Hematopoietic multipotent progenitor cell treated with erythropoietin and hydrocortisone succinate and interleukin-3 and kit ligand, for 17 days (in vitro differentiated cells): ENCODE measurements around the gene ZNF212.
"Not testable (repeated sequence)": the region's sequence is repeated elsewhere in the genome, so short reads cannot be mapped to it uniquely, and the experiment has no call there.

Experiments used
- DNase-seq: peaks from one replicate; pipeline ENCODE4 v3.0.0-alpha.2; 2015; ENCODE audit warnings: low spot score

ZNF212 gene

DNA sequence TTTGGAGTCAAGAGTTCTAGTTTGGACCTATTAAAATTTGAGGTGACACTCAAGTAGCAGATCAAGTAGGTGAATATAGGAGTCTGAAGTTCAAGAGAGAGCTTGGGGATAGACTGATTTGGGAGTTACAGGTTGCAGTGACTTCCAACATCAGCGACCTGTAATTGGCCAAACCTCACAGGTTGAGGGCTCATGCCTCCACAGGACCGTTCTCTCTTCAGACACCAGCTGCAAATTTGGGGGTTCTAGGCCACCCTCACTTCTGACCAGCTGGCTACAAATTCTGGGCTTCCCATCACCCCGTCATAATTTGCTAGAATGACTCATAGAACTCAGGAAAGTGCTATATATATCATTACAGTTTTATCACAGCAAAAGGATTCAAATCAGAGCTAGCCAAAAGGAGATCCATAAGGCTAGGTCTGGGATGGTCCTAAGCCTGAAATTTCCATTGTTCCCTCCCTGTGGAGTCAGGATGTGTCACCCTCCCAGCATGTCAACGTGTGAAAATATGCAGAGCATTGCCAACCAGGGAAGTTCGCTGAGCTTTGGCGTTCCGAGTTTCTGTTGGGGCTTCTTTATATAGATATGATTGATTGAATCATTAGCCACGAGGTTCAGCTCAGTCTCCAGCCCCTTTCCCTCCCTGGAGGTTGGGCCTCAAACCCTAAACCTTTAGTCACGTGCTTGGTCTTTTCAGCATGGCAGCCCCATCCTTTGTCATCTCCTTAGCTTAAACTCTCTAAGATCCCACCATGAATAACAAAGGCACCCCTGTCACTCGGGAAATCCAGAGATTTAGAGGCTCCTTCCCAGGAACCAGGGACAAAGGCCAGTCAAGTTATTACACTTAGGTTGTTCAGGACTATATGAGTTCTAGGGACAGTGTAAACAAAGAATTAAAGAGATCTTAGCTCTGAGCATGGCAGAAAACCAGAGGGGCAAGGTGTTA lies 20.7 kb upstream of the ZNF212 start:
- DNase-seq: no peak

DNA sequence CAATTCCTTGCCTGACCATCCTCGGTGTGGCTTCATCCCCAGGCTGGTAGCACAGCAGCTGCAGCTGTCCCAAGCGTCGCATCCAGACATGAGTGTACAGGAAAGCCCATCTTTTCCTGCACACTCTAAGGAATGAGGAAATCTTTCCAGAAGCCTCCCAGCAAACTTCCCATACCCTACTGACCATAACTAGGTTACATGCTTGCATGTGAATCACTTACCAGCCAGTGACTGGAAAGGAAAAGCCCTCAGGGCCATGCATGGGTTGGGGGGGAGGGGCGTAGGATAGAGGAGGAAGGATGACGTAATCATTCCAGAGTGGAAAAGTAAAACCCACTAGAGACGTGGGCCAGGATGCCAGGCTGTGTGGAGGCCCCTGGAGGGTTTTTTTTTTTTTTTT lies 18.9 kb upstream of the ZNF212 start:
- no peak for DNase-seq

DNA sequence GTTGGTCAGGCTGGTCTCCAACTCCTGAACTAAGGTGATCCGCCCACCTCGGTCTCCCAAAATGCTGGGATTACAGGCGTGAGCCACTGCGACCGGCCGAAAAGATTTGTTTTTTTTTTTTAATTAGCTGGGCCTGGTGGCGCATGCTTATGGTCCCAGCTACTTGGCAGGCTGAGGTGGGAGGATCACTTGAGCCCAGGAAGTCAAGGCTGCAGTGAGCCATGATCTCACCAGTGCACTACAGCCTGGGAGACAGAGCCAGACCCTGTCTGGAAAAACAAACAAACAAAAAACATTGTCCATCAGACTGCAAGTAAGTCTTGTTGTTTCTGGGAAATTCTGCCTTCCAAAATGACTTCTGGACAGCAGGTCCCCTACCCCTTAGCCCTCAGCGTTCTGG lies 16.3 kb upstream of the ZNF212 start:
- DNase-seq: no peak

DNA sequence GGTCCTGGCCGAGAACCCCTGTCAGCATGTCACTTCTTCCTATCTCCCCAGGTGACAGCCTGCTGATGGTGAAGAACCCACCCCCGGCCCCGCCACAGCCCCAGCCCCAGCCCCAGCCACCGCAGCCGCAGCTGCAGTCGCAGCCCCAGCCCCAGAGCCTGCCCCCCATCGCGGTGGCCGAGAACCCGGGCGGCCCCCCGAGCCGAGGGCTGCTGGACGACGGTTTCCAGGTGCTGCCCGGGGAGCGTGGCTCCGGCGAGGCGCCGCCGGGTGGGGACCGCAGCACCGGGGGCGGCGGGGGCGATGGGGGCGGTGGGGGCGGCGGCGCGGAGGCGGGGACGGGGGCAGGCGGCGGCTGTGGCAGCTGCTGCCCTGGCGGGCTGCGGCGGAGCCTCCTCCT lies 15.7 kb upstream of the ZNF212 start:
- no peak for DNase-seq

DNA sequence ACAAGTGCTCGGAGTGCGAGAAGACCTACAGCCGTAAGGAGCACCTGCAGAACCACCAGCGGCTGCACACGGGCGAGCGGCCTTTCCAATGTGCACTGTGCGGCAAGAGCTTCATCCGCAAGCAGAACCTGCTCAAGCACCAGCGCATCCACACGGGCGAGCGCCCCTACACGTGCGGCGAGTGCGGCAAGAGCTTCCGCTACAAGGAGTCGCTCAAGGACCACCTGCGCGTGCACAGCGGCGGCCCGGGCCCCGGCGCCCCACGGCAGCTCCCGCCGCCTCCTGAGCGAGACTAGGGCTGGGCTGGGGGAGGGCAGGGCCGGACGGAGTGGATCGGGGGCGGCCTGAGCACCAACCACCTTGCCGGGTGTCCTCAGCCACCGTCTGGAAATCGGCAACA lies 15.1 kb upstream of the ZNF212 start:
- DNase-seq: no peak

DNA sequence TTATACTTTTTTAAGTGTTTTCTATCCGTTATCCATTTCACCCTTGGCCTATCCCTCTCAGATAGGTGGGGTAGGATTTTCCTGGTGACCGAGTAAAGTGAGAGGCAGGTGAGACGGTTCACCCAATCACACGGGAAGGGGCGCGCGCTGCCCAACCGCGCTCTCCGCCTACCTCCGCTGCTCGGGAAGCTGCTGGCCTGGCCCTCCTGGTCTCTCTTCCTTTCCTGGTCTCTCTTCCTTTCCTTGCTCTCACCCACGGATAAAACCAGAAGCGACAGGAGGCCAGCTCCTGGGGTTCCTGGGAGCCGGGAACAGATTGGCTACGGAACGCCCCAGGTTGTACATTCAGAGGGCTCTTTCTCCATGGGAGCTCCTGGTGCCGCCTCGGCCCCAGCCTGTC lies 14.3 kb upstream of the ZNF212 start:
- no peak for DNase-seq

DNA sequence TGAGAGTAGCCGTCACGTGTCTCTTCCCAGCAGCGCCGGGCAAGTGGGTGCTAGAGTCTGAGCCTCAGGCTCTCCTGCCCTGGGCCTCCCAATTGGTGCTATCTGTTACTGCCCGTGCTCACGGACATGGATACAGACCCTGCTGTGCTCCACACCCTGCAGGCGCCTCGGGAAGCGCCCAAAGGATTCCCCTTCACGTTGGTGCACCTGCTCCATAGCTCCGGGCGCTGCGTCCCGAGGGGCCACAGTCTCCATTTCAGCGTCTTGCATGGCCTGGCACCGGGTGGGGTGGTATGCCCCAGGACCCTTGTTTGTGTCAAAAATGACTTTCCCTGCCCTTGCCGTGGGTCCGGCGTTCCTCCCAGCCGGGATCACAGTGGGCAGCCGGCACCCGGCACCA lies 13.8 kb upstream of the ZNF212 start:
- no peak for DNase-seq

DNA sequence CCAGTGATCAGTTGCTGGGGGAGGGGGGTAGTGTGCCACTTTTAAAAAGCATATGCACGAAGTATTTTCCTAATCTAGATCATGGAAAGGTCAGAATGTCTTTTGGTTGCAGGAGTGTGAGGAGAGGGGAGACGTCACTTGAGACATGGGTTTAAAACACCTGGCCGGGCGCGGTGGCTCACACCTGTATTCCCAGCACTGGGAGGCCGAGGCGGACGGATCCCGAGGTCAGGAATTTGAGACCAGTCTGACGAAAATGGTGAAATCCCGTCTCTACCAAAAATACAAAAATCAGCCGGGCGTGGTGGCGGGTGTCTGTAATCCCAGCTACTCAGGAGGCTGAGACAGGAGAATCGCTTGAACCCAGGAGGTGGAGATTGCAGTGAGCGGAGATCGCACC lies 13.1 kb upstream of the ZNF212 start:
- not testable (repeated sequence) for DNase-seq

DNA sequence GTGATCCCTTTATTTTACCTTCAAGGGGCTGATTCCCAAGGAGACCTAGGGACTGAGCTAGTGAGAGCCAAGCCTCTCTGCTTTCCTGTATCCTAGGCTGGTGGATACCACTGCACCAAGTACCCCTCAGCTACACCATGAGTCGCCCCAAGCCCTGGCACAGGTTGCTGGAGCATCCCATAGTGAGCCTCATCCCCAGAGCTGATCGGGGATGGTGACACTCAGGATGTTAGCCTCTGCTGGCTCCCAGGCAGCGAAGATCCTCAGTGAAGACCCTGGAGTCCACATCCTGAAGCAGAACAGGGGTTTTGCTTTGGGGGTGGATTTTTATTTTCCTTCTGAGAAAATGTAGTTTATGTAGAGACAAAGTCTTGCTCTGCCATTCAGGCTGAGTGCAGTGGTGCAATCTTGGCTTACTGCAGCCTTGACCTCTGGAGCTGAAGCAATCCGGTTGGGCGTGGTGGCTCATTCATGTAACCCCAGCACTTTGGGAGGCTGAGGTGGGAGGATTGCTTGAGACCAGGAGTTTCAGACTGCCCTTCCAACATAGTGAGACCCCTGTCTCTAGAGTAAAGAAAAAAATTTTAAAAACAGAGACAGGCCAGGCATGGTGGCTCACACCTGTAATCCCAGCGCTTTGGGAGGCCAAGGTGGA lies 12.5 kb upstream of the ZNF212 start:
- no peak for DNase-seq

DNA sequence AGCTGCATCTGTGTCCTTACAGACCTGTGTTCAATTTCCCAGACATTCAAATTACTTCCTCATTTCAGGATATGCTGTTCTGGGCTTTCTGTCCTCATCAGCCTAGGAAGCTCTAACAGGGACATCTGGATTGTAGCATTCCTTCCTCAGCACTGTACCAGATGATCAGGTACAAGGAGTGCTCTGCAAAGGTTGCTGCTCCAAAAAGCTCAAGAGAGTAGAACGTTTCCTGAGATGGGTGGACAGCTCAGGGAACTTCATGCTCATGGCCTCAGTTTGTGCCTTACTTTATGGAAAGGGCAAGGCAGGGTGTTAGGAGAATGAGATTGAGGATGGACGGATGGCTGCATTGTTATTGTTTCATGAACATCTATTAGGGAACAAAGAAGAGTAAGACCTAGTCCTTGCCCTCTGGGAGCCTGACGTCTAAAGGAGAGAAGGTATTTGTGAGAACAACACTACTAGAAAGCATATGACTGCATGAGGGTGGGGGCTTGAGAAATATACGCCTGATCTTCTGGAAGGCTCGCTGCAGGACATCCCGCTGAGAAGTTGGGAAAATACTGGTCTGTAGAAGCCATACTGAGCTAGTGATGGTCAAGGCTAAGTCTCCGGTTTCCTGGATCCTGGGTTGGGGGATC lies 10.5 kb upstream of the ZNF212 start:
- no peak for DNase-seq

DNA sequence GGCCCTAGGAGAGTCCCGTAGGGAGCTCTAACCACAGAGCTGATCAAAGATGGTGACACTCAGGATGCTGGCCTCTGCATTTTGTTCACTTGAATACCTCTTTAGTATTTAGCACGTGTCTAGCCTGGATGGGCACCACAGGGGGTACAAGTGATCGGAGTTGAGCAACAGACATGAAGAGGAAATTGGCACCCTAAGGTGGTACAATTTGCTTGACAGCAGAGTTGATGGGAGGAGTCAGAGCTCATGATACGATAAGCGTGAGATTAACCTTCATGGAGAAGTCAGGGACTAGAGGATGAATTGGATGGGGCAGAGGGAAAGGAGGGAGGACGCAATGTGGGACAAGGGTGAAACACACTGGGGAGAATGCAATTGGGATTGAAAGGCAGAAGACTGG lies 9.9 kb upstream of the ZNF212 start:
- no peak for DNase-seq

DNA sequence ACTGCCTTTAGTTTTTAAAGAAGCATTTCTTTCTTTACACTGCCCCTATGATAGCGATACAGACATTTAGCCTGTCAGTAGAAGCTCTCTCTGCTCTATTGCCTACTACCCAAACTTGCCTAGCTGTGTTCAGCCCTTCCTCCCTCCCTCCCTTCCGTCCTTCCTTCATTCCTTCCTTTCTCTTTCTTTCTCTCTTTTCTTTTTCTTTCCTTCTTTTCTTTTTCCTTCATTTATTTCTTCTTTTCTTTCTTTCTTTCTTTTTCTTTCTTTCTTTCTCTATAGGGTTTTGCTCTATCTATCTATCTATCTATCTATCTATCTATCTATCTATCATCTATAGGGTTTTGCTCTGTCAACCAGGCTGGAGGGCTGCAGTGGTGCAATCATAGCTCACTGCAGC lies 7.1 kb upstream of the ZNF212 start:
- DNase-seq: no peak

DNA sequence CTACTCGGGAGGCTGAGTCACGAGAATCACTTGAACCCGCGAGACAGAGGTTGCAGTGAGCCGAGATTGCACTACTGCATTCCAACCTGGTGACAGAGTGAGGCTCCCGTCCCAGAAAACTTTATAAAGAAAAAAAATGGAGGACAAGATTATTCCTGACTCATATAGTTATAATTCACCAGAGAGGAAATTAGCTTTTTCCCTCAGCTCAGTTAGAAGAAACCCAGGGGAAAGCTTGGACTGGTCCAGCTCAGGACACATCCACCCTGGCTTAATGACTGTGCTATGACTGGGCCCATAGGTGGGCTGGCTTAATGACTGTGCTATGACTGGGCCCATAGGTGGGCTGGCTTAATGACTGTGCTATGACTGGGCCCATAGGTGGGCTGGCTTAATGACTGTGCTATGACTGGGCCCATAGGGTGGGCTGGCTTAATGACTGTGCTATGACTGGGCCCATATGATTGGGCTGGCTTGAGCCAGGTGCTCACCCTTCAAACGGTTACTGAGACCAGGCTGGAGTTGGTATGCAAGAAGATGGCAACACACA lies 5.7 kb upstream of the ZNF212 start:
- not testable (repeated sequence) for DNase-seq

DNA sequence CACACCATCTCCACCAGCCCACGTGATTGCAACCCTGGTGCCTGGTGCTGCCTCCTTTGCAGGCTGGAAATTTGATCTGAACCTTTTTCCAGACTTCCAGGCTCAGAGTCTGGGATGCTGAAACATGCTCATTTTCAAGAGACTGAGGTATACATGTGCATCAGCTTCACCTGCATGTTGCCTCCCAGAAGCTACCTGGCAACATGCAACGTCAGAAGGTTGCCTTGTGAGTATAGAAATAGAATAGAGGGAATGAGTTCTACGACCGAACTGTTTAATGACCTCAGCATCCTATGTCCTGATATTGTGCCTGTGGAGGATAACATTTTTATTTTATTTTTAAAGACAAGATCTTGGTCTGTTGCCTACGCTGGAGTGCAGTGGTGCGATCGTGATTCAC lies 1.9 kb upstream of the ZNF212 start:
- DNase-seq: no peak

DNA sequence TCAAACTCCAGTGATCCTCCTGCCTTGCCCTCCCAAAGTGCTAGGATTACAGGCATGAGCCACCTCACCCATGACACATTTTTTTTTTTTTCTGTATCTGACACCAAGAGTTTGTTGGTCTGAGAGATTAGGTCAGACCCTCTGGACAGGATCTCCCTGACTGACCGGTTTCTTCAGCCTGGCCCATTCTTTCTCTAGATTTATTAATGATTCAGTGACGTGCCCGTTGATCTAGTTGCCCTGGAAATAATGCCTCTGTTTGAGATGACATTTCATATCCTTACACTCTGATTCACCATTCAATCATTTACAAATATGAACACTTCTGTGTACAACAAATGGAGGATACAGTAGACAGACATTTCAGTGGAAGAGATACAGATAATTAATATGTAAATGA lies 1.4 kb upstream of the ZNF212 start:
- DNase-seq: no peak

DNA sequence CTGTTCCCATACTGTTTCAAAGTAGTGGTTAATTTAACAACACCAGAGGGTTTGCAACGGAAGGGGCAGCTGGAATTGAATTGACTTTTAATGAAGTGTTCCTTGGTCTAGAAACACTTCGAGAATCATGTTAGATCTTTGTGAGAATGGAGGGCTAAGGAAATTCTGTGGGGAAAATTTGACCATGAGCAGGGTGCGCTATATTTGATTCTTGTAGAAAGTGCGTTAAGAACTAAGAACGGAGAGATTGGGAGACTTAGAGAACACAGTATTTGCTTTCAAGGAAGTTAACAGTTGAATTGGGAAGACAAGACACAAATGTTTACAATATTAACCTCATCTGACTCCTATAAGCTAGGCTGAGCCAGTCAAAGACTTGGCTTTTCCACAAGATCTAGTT lies 1.2 kb downstream of the ZNF212 start:
- DNase-seq: no peak

DNA sequence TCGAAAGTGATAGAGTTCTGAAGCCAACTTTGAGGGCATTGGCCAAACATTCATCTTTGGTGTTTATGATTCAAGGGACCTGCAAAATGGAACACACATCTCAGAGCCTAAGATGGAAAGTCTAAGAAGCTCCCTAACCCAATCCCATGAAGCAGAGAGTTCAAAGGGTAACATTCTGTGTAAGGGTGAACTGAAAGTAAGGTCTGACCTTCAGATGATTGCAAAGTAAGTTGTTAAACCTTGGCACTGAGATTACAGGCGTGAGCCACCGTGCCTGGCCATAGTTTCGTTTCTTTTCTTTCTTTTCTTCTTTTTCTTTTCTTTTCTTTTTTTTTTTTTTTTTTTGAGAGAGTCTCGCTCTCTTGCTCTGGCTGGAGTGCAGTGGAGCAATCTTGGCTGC lies 2.2 kb downstream of the ZNF212 start:
- no peak for DNase-seq

DNA sequence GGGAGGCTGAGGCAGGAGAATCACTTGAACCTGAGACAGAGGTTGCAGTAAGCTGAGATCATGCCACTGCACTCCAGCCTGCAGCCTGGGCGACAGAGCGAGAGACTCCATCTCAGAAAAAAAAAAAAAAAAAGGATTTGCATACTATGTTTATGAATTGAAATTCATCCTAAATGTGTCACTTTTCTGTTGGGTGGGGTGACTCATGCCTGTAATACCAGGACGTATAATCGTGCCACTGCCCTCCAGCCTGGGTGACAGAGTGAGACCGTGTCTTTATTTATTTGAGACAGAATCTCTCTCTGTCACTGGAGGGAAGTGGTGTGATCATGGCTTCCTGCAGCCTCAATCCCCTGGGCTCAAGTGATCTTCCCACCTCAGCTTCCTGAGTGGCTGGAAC lies 5.8 kb downstream of the ZNF212 start:
- no peak for DNase-seq

DNA sequence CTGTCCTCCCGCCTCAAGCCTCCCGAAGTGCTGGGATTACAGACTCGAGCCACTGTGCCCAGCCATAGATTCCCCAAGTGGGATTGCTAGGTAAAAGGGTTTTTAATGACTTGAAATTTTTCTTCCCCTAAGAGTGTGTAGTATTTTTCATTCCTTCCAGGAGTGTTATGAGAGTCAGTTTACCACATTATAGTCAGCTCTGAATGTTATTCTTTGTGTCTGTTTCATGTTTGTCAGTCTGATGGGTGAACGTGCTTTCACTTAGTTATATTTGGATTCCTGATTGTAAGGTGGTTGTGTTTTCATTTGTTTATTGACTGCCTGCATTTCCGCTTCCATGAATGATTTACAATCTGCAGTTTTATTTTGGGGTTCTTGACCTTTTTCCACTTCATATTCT lies 6.3 kb downstream of the ZNF212 start:
- no peak for DNase-seq

DNA sequence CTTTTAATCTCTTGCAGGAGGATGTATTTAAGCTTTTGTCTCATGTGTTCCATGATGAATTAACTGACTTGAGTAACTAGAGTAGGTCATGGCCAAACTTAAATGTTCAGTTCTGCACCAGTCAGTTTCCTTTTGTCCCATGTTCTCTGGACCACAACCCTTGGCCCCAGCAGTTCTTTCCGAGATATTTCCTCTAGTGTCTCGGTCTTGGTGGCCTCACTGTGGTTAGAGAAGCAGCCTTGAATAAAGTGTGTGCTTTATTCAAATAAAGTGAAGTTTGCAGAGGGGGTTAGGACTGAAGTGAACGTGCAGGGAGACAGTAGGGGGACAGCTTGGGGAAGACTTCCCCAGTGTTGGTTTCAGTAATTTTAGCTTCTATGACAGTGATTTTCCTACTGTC lies 9.3 kb downstream of the ZNF212 start:
- no peak for DNase-seq

DNA sequence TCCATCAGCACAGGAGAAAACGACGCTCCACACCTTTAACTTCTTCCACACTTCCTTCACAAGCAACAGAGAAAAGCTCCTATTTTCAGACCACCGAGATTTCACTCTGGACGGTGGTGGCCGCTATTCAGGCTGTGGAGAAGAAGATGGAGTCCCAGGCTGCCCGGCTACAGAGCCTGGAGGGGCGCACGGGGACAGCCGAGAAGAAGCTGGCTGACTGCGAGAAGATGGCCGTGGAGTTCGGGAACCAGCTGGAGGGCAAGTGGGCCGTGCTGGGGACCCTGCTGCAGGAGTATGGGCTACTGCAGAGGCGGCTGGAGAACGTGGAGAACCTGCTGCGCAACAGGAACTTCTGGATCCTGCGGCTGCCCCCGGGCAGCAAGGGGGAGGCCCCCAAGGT lies 10.7 kb downstream of the ZNF212 start:
- DNase-seq: not testable (repeated sequence)

DNA sequence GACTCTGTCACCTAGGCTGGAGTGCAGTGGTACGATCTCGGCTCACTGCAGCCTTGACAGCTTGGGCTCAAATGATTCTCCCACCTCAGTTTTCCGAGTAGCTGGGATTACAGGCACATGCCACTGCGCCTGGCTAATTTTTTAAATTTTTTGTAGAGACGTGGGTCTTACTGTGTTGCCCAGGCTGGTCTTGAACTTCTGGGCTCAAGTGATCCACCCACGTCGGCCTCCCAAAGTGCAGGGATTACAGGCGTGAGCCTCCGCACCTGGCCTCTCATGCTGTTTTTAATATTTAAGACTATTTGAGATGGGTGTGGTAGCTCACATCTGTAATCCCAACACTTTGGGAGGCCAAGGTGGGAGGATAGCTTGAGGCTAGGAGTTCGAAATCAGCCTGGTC lies 12.1 kb downstream of the ZNF212 start:
- not testable (repeated sequence) for DNase-seq

DNA sequence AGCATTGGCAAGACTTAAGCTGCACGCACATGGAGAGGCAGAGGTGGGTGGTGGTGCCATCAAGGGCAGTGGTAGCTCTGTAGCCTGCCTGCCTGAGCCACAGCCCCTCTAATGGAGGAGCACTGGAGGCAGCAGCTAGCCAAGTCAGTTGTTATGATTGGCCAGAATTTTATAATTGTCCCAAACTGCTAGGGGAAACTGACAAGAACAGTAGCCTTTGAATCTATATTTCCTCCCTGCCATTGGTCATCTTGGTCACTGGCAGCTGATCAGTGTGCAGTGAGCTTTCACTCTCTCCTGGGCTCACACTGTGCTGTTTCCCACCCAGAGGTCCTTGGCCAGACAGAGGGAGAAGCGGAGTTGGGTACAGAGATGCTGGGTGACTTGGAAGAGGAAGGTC lies 12.9 kb downstream of the ZNF212 start:
- no peak for DNase-seq
